GM19452 (cell line): Measurements from ENCODE around the gene EGR4.
"Not testable (repeated sequence)": the region's sequence is repeated elsewhere in the genome, so short reads cannot be mapped to it uniquely, and the experiment has no call there.

Source experiments
- ATAC-seq: cut with Tn5 transposase; IDR thresholded peaks from one replicate; pipeline ENCODE4 v1.9.1; 2021; ENCODE audit not compliant: unreplicated experiment

EGR4 gene

DNA sequence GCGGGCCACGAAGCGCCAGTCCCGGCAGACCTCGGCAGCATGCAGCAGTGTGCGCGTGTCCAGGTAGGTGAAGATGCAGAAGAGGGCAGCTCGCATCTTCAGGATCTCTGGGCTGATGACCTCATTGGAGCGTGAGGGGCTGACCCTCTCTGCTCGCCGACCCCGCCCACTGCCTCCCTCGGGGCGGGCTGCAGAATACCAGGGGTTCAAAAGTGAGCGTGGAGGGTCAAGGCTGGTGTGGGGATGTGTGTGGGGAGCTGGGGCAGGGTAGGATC lies 29.1 kb downstream of the EGR4 start:
- no peak for ATAC-seq

DNA sequence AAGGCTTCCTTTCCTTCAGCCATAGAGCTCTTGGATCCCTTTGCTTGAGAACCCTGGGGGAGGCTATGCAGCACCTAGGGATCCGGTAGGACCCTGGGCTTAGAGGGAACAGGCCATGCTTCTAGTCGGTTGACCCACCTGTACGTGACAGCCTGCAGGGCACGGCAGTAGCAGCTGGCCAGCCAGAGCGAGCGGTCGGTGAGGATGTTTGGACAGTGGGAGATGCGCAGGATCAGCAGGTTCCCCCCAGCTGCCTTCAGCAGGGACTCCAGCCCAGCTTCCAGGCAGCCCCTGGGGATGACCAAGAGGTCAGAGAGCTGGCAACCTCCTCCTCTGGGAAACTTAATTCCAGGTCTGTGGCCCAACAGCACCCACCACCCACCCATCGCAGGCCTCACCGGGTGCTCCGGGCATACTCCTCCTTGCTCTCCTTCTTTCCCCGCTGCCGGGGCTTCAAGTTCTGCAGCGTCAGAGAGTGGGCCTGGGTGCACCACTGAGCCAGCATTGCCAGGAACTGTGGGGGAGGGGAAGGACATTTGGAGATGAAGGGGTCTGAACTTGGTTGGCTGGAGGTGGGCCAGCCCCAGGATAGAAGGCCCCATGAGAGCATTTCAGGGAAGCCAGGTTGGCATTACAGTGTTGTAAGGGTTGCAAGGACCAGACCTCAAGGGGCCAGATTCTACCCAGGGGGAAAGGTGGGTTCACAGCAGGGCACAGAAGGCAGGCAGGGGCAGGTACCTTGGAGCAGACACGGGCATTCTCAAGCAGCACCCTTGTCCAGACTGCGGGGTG lies 29.6 kb downstream of the EGR4 start:
- ATAC-seq: no peak

DNA sequence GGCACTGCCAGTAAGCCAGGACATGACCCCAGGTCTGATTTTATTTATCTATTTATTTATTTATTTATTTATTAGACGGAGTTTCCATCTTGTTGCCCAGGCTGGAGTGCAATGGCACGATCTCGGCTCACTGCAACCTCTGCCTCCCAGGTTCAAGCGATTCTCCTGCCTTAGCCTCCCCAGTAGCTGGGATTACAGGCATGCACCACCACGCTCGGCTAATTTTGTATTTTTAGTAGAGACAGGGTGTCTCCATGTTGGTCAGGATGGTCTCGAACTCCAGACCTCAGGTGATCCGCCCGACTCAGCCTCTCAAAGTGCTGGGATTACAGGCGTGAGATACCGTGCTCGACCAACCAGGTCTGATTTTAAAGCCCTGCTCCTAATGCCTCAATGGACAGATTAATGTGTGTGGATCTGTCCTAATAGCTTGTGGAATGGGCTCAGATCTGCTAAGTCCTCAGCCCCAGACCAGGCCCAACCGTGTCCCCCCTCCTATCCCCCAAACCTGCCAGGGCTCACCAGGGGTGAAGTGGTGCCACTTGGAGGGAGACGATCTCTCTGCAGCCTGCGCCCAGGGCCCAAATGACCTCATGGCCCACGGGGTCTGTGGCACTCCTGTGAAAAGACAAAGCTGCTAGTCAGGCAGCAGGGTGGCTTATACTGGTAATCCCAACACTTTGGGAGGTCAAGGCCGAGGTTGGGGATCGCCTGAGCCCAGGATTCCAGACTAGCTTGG lies 30.5 kb downstream of the EGR4 start:
- ATAC-seq: not testable (repeated sequence)

DNA sequence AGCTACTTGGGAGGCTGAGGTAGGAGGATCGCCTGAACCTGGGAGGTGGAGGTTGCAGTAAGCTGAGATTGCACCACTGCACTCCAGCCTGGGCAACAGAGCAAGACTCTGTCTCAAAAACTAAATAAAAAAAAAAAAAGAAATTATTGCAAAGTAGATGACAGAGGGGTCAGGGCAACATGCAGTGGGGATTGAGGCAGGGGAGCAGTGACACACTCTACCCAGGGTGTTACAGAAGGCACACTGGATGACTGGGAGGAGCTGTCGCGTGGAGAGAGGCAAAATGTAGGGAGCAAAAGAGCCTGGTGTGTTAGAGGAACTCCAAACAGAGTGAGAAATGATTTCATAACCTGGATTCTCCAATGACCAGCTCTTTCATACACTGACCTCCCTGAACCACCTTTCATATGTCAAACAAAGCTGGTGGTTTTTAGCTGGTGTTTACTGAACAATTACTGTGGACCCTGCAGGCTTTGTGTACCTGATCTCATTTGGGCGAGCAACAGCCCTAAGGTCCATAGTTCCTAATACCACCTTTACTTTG lies 31.2 kb downstream of the EGR4 start:
- ATAC-seq: no peak

DNA sequence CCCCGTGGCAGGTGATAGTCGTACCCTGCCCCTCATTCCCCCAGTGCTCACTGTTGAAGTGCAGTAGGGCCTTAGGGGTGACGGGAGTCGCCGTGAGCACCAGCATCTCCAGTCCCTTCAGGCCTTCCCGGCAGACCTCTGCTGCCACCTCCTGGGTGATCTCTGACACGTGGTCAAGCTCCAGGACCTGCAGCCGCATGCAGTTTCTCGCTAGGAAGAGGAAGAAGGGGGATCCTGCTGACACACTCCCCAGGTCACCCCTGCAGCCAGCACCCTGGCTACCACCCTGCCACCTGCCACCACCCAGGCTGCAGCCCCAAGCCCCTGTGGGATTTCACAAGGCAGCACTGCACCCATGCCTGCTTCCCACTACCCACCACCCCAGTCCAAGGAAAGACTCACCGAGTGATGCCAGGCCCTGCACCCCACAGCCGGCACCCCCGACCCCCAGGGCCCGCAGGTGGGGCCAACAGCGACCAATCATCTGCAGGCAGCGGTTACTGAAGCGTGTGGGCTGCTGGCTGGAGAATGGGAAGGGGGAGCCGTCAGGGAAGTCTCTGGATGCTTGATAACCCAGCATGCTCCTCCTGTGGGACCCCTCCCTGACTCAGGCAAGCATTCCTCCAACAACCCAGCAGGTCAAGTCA lies 32.9 kb downstream of the EGR4 start:
- no peak for ATAC-seq

DNA sequence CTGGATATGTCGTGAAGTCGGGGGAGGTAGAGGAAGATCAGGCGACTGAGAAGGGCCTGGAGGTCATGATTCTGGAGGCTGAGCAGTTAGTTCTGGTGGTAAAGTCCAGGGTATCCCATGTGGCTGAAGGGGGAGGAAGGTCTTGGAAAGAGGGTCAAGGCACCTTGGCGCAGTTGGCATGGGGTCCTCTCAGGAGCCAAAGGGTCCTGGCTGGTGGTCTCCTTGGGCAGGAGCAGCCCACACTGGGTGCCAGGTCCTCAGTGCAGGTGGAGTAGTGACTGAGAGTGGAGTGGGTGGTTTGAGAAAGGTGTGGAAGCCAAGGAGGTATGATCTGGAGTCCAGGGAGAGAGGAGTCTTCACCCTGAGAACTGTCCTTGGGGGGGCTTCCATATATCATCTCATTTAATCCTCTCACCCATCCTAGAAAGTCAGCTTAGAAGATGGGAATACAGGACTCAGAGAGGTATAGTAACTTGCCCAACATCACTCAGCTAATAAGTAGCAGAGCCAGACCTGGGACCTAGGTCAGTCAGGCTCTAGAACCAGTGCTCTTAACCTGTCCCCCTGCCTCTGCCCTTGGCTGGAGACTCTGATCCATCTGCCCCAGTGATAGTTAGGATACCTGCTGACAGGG lies 33.5 kb downstream of the EGR4 start:
- no peak for ATAC-seq

DNA sequence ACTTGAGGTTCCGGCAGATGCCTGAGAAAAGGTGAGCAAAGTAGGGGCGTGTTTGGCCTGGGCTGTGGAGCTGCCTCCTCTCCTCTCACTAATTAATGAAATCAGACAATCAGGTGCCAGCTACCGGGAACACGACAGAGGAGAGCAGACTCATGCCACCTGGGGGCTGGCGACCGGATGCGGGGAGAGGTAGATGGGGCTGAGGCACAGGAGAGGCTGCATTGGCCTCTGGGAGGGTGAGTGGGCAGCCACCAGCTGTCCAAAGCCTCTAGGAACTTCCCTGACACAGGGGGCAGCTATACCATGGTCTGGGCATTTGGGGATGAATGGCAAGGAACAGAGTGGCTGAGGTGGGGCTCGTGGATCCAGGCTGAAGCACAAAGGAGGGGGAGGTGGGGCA lies 34.1 kb downstream of the EGR4 start:
- no peak for ATAC-seq

DNA sequence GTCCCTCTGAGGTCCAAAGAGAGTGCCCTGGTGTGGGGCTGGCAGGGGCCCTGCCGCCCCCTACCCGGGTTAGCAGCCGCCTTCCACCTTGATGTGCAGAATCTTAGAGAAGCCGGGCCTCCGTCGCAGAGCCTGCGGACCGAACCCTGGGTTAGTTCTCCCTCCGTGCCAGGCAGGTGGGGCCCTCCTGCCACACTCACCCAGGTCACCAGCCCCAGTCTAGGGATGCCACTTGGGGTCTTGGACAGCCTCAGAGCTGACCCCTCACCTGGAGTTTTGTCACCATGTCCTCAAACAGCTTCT lies 34.5 kb downstream of the EGR4 start:
- ATAC-seq: no peak

DNA sequence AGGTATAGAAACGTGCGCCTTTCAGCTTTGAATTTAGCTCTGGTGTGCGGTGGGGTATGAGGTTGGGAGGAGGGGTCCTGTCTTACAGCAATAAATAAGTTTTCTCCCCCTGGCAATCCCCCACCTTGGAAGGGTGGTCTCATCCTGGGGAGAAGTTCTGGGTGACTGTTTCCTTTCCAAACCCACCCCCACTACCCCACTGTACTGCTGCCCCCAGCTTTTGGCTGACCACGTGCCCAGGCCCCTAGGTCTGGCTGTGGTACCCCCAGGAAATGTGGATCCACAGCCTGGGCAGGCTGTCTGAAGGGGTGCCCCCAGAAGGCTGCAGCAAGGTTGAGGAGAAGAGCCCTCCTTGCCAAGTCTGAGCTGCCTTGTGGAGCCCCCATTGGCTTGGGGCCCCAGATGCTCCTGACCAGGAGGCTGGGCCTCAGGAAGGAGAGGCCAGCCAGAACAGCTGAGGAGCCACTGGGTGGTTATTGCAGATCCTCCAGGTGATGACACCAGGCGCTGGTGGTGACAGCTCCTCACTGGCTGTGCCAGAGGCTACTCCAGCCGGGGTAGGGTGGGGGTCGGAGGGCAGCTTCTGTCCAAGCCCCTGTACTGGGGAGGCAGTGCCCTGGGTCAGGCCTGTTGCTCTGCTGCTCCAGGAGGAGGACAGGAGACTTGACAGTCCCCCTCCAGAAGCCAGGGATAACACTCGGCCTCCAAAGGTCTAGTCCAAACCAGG lies 35.0 kb downstream of the EGR4 start:
- ATAC-seq: no peak

DNA sequence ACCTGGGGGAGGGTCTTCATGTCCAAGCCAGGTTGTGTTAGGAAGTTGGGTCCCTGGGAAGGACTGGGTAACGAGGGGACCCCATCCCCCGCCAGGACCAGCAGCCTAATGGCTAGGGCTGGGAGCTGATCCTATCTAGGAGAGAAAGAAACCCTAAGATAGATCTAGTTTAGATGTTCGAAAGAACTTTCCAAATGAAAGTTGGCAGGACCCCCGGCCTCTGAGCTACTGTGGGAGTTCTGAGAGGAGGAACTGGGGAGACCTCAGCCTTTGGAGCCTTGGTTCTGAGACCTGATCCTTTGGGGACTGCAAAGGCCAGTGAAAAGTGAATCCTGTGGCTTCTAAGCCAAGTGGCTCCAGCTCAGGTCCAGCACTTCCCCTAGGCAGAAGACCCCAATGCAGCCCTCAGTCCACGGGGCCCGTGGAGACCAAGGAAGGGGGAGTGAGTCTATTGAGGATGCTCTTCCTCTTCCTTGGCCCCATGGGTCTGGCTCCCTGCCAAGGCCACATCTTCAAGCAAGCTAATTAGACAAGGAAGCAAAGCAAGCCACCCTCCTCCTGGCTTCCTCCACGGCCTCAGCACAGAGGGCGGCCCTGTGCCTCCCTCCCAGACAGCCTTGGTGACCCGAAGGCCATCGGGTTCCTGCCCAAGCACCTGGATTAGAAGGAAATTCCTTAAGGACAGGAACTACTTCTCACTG lies 35.8 kb downstream of the EGR4 start:
- no peak for ATAC-seq

DNA sequence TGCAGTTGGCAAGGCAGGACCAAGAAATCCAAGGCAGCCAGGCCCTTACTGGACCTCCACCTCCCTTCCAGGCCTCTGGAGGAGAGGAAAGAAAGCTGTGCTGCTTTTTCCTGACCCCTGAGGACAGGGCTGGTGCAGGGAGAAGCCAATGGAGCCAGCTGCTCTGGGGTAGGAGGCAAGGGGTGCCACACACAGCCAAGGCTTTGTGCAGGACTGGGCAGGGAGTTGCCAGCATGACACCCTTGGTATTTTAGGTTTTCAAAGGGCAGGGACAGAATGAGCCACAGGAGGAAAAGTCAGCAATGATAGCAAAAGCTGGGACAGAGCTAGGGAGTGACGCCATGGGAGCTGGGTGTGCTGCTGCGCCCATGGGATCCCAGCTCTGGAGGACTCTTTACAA lies 36.3 kb downstream of the EGR4 start:
- ATAC-seq: no peak

DNA sequence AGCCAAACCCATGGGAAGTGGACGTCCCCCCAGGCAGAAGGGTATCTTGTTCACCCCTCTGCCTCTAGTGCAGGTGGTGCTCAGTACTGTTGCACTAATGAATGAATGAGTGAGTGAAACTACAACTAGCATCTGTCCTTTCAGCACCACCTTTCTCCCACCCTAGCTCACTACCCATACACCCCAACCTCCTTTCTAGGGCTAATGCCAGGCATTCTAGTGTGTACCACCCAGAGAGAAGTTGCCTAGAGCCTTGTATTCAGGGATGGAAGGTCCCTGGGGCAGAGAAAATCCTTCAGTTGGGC lies 36.8 kb downstream of the EGR4 start:
- ATAC-seq: no peak

DNA sequence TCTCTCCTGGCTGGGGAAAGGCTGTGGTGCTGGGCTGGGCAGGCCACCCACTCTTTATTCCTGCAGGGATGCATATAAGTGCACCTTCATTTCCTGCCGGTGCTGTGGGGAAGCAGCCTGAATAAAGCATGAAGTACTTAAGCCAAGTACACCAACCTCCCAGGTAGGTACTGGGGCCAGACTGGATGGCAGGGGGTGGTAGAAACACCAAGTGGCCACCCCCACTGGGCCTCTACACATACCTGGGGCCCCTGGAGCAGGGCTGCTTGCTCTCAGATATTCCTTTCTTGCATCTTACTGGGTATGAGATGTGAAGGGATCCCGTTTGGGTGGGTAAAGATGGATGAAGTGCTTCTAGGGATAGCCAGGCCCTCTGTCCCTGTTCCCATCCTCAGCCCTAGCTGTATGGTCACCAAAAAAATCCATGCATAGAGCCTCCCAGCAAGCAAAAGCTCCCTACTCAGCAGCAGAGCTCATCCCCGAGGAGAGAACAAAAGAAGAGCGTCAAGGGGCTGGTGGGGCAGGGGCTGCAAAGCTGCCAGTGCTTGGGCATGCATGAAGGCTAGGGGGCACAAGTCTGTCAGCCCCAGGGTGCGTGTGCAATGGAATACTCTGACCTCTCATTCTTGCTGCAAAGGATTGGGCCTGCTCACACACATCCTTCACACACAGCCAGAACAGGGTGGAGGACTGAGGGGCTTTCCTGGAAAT lies 37.3 kb downstream of the EGR4 start:
- no peak for ATAC-seq

DNA sequence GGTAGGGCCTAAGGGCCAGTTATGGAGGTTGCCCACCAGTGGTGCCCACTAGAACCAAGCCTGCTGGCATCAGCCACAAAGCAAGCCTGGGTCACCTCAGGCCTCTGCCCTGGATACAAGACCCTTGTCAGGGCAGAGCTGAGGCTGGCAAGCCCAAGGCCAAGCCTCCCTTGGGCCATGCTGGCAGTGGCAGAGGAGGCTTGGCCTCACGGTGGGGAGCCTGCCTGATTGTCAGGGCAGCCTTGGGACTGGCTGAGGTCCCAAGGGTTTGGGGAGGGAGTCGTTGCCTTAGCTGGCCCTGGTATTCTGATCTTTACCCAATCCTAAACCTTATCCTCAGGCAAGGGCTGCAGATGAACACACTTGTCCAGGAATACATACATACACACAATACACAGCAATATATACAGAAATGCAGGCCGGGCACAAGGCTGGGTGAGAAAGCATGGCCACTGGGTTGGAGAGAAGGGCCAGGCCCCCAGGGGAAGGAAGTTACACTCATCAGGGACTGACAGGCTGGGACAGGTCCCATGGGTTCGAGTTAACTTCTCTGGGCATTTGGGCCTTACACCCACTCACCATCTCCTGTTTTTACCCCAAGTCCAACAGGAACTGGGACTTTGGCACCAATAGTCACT lies 38.2 kb downstream of the EGR4 start:
- no peak for ATAC-seq

DNA sequence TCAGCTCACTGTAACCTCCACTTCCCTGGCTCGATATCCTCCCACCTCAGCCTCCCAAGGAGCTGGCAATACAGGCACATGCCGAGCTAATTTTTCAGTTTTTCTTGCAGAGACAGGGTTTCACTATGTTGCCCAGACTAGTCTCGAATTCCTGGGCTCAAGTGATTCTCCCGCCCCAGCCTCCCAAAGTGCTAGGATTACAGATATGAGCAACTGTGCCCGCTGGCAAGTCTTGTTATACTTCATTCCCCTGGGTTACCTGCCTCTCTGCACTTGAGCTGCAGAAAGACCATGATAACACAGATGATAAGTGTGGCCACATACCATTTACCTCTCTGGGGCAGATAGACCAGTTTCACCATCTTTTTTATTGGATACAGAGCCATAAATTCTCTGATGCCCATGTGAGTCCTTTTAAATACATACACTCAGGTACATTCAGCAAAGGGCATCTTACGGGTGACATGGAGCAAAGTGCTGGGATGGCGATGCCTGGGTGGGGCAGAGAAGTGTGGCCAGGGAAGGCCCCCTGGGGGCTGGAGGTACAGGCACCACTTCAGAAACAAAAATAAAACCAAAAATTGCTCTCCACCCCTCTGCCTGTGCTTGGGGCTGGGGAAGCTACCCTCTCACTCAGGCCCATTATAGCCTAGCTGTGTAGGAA lies 38.9 kb downstream of the EGR4 start:
- no peak for ATAC-seq

DNA sequence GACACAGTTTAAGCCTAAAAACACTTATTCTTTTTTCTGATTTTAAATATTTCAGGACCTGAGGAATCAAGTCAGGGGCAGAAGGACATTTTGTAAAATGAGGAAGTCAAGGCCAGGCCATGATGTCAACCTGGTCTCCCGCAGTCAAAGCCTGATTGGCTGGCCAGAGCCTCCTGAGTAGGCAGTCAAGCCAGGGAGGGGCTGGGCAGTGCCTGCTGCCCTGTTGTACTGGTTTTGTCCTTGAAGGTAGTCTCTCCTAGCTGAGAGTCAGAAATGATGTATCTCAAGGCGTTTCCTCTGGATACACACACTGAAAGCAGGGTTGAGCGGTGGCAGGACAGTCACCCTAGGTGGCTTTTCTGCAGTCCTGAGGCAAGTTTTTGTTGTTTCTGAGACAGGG lies 39.4 kb downstream of the EGR4 start:
- ATAC-seq: no peak

DNA sequence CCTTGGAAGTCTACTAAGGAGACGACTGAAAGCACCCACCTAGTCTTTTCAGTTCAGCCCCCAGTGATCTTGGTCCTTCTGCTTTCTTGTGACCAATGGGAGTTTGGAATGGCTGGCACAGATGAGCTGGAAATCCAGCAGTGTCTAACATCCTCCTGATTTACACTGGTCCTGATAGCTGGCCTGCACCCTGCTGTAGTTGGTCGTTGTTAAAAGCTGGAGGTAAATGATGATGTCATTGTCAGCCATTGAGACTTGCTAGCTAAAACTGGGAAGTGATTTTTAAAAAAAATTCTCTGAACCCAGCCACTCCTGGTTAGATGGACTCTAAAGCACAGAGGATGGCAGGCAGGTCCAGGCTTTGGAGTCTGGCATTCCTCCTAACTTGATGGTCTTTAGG lies 39.9 kb downstream of the EGR4 start:
- ATAC-seq: no peak

DNA sequence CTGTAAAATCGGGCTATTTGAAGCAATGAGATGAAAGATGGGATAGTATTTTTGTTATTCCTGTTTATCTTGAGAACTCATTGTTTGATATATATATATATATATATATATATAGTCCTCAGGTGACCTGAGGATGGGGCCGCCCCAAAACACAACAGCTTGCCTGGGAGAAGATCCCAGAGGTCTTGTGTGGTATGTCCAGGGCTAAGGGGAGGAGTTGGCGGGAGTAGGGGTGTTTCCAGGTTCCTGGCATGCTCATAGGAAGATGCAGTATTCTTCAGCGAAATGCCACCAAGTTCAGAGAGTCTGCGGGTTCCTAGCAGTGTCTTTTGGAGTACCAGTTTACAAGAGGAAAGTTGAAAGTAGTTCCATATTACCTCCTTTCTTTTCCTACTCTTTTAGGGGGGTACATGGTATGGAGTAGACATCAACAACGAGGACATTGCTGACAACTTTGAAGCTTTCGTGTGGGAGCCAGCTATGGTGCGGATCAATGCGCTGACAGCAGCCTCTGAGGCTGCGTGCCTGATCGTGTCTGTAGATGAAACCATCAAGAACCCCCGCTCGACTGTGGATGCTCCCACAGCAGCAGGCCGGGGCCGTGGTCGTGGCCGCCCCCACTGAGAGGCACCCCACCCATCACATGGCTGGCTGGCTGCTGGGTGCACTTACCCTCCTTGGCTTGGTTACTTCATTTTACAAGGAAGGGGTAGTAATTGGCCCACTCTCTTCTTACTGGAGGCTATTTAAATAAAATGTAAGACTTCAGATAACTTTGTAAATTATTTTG lies 40.9 kb downstream of the EGR4 start:
- no peak for ATAC-seq
